ENCODE results near the gene ARID1B.

The ARID1B gene

GRCh38 chr6:157089851-157090250 lies 312.7 kb downstream of the ARID1B start:
- TF ChIP-seq ZNF398 (tag by site-specific recombination; IDR thresholded peaks at IDR 0.05) (no peak), REST (tag by site-specific recombination; IDR thresholded peaks at IDR 0.05) (no peak), WT1 (tag by site-specific recombination; IDR thresholded peaks at IDR 0.05) (no peak), CTCF (tag by site-specific recombination; IDR thresholded peaks at IDR 0.05) (no peak), IKZF3 (tag by site-specific recombination; IDR thresholded peaks at IDR 0.05) (no peak)
- Histone ChIP-seq H3K4me3 (ENCODE audit: low read depth, low read length) (no peak overlapping the region), H3K9me3 (ENCODE audit: control insufficient read depth, insufficient read depth, low read depth, low read length) (no peaks in the 10 kb centered on the region), H3K36me3 (ENCODE audit: control insufficient read depth in 2 of 2, insufficient read depth in 1 of 2, low read length in 2 of 2) (peaks cover 0 to 6% of the 10 kb centered on the region in 2 experiments; a peak in 1 of 3 replicates), H3K27ac (ENCODE audit: extremely low read depth, low read depth, low read length) (no peak overlapping the region), H3K4me1 (ENCODE audit: control insufficient read depth, insufficient read depth, low read length) (peaks cover 6% of the 10 kb centered on the region; the same call in 1 of the 2 replicates)
- ChIA-PET CTCF (interaction anchor here (1.1 to 1.6 kb wide), 5 partner anchors 10 to 43 kb away, joined by 3 to 6 read pairs (median 4); no protein-coding TSS in a partner anchor), POLR2A (no interaction called here)

- Histone ChIP-seq H3K4me3 (ENCODE audit: low read depth, low read length) (no peak overlapping the region), H3K27ac (ENCODE audit: extremely low read depth, low read depth, low read length) (no peak overlapping the region), H3K36me3 (ENCODE audit: control insufficient read depth in 2 of 2, insufficient read depth in 1 of 2, low read length in 2 of 2) (no peaks in the 10 kb centered on the region), H3K9me3 (ENCODE audit: control insufficient read depth, insufficient read depth, low read depth, low read length) (no peaks in the 10 kb centered on the region), H3K4me1 (ENCODE audit: control insufficient read depth, insufficient read depth, low read length) (peaks cover 6% of the 10 kb centered on the region; the same call in 1 of the 2 replicates)
- CTCF ChIA-PET: interaction anchor here (0.6 to 1.3 kb wide), 4 partner anchors 12 to 1739 kb away, joined by 3 to 6 read pairs (median 4); no protein-coding TSS in a partner anchor
- POLR2A ChIA-PET: no interaction called here
- TF ChIP-seq ZNF596 (tag by site-specific recombination; IDR thresholded peaks at IDR 0.05) (no peak), ZNF513 (tag by site-specific recombination; IDR thresholded peaks at IDR 0.05) (no peak), PATZ1 (tag by site-specific recombination; IDR thresholded peaks at IDR 0.05) (no peak), ZXDB (tag by site-specific recombination; IDR thresholded peaks at IDR 0.05) (no peak), SP7 (tag by site-specific recombination; IDR thresholded peaks at IDR 0.05) (no peak), ZFP69B (tag by site-specific recombination; IDR thresholded peaks at IDR 0.05) (no peak), ZSCAN23 (tag by site-specific recombination; IDR thresholded peaks at IDR 0.05) (no peak), ZNF473 (tag by site-specific recombination; IDR thresholded peaks at IDR 0.05) (no peak), ZNF302 (tag by site-specific recombination; IDR thresholded peaks at IDR 0.05; ENCODE audit: low read depth) (no peak)
Measured at GRCh38 chr6:157090736-157091135, 313.6 kb downstream of the ARID1B start.

All from HEK293 (cell line).